GM18511 (cell line): ENCODE measurements around the gene FRMD8.

Source experiments
- ATAC-seq: cut with Tn5 transposase; IDR thresholded peaks from one replicate; pipeline ENCODE4 v1.9.1; 2021; ENCODE audit warnings: mild to moderate bottlenecking, moderate library complexity; ENCODE audit not compliant: unreplicated experiment

FRMD8 gene, protein sequence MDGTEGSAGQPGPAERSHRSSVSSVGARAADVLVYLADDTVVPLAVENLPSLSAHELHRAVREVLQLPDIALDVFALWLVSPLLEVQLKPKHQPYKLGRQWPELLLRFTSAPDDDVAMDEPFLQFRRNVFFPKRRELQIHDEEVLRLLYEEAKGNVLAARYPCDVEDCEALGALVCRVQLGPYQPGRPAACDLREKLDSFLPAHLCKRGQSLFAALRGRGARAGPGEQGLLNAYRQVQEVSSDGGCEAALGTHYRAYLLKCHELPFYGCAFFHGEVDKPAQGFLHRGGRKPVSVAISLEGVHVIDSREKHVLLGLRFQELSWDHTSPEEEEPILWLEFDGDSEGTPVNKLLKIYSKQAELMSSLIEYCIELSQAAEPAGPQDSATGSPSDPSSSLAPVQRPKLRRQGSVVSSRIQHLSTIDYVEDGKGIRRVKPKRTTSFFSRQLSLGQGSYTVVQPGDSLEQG

DNA sequence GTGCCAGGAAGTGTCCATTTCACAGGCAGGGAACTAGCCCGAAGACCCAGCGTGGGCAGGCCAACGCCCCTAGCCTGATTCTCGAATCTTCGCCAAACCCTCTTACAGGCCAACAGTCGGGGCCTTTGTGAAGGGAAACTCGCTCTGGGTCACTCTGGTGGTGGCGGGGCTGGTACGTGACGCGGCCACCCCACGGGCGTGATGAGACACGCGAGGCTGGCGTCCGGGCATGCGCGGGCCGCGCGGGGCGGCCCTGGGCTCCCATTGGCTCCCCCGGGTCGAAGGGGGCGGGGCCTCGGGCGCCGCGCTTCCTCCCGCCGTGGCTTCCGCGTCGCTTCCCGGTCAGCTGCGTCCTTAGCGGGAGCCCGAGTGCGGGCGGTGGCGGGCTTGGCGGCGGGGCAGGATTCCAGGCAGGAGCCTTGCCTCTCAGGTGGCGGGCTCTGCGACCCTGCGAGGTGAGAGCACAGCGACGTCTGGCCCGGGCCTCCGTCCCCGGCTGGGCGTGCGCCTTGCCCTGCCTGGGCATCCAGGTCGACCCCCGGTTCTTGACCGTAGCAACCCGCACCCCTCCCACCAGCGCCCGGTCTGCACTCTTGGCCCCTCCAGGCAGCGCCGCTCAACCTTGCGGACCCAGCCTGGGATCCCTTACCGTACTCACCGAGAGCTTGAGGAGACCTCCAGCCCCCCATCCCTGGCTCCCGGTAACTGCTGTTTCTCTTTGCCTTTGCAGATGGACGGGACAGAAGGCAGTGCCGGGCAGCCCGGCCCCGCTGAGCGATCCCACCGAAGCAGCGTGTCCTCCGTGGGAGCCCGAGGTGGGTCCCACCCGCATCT, at the start of gene FRMD8:
FRMD8 (plus strand) TSS at position 331 of the 834 bp plus-strand sequence; CDS start at position 731, 400 bp downstream.
- ATAC-seq: no peak

DNA sequence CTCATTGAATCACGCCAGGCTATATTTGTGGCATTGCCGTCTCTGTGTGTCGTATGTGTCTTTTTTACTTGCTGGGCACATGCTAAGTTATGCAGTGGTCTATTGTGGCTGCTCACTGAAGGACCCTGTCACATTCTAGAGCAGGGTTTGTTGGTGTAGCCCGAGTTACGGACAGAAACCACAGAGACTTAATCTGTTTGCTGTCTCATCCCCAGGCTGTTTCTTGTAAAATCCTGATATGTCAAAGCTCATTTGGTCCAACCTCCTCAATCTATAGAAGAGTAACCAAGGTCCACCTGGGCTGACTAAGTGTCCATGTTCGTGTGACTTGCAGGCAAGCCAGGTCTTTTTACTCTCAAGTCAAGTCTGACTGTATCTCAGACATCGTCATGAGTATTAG, 47.8 kb upstream of the FRMD8 start:
- ATAC-seq: no peak

DNA sequence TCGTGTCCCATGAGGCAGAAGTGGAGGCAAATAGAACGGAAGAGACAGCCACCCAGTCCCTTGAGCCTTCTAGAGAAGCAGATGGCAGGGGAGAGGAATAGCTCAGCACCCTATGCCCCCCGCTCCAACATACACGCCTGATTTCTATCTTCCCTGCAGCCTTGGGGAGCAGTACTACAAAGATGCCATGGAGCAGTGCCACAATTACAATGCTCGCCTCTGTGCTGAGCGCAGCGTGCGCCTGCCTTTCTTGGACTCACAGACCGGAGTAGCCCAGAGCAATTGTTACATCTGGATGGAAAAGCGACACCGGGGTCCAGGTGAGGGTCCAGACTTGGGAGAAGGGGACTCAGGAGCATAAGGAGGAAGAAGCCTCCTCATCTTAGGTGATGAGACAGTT, 46.2 kb upstream of the FRMD8 start:
- ATAC-seq: no peak

DNA sequence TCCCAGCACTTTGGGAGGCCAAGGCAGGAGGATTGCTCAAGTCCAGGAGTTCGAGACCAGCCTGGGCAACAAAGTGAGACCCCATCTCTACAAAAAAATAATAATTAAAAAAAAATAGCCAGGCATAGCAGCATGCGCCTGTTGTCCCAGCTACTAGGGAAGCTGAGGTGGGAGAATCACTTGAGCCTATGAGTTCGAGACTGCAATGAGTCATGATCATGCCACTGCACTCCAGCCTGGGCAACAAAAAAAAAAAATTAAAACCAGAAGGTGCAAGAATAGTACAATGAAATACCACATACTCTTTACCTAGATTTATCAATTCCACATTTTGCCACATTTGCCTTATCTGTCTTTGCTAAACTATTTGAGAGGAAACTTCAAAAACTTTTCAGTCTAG, 44.6 kb upstream of the FRMD8 start:
- ATAC-seq: no peak

DNA sequence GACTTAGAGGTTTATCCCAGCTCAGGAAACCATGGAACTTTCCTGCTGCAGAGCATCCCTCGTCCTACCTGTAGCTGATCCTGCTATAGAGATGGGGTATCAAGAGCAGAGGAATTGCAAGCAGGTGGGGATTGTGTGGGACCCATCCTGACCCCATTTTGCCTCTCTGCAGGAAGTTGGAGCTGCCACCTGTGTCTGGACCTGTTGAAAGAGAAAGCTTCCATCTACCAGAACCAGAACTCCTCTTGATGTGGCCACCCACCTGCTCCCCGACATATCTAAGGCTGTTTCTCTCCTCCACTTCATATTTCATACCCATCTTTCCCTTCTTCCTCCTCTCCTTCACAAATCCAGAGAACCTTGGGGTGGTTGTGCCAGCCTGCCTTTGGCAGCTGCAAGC, 34.9 kb upstream of the FRMD8 start:
- no peak for ATAC-seq

DNA sequence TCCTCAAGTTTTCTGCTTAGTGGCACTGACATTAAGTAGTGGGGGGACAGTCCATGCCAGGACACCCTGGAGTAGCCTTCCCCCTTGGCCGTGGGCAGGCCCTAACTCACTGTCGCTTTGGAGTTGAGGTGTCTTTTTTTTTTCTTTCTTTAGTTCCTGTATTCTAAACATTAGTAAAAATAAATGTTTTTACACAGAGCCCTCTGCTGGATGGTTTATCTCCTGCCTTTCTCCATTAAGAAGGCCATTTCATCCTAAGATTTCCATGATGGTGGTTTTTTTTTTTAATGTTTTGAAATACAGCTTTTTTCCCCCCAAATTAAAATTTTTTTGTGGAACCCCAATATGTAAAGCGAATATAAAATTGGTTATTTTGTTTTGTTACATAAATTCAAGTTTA, 33.7 kb upstream of the FRMD8 start:
- ATAC-seq: no peak

DNA sequence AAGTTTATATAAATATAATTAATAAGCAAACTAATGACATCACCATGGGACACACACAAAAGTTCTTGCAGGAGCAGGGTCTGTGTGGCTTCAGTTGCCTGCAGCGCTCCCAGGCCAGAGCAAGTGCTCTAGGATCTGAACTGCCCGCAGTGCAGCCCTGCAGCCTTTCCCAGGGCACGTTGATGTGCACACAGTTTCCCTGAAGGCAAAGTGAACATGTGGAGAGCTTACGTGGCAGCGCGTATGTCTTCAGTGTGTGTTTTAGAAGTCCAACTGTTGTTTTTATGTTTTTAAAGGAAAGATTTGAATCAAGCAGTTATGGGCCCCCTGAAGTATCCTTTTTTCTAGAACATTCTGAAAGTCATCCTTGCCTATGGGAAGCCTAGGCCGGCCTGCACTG, 33.1 kb upstream of the FRMD8 start:
- ATAC-seq: no peak

DNA sequence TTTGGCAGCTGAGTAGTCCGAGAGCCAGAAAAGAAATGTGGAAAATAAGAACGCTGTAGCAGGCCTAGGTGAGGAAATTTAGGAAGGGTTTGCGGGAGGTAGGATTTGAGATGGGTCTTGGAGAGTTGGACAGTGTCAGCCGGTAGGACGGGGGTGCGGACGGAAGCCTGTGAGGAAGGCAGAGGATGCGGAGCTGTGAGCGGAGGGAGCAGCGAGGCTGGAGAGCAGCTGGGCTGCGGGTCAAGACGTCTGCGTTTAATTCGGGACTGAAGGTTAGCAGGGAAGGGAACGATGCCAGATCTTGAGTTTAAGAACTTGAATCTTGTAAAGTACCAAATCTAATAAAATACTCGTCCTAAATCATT, 32.6 kb upstream of the FRMD8 start:
- no peak for ATAC-seq

DNA sequence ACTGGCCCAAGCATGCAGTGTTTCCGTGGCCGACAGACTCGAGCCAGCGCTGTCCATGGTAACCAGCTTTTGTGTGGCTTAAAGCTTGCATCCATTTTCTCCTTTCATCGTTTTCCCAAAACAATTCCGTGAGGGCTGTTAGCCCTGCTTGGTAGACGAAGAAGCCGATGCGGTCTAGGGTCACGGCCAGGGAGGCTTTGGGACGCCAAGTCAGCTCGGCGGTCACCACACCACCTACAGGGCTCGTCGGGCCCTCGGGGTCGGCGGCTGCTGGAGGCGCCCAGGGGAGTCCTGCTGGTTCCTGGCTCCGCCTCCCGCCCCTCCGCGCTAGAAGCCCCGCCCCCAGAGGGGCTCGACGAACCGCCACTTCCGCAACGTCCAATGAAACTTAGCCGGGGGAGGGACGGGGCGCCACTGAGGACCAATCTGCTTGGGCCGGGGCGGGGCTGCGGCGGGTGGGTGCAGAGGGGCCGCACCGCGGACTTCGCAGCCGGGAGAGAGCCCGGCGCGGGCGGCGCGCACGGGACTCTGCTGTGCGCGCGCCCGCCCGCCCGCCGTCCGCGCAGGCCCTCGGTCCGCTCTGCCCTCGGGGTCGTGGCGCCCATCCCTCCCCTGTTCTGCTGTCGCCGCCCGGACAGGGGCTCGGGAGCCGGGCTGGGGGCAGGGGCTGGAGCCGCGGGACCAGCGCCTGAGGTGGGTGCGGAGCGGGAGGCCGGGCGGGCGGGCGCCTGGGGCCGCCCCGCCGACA, 32.0 kb upstream of the FRMD8 start, which contains the start of gene TIGD3:
TIGD3 (plus strand) TSS at position 487 of the 748 bp plus-strand sequence. CDS start 1,058 bp downstream, outside the sequence.
- peak; percentile 88 for ATAC-seq

DNA sequence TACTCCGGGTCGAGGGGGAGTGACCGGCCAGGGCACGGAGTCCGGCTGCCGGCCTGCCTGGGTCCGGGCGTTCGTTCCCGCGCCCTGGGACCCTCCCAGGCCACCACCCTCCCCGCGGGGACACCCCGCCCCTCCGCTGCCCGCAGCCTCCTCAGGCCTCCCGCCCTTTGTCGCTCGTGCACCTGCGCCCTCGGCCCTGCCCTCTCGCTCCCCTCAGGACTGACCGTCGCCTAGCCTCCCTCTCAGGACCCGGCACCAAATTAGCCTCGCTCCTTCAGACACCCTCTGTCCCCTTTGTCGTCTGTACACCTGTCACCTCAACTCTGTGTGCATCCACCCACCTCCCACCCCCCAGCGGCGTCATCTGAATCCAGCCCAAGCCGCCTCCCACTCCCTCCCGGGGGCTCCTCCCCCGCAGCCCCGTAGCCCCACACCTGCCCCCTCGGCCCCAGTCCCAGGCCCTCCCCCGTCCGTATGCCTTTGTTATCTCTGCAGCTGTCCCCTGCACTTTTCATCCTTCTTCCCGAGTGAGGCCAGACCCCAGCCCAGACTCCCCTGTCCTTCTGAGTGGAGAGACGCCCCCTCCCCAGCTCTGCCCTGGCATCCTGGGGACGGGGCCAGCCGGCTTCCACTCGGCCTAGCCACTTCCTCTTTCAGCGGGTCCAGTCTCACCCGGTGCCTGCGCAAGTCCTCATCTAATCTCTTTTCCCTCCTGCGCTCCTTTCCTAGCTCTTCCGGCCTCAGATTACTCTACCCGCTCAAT, 31.2 kb upstream of the FRMD8 start:
- peak; percentile 38 for ATAC-seq

DNA sequence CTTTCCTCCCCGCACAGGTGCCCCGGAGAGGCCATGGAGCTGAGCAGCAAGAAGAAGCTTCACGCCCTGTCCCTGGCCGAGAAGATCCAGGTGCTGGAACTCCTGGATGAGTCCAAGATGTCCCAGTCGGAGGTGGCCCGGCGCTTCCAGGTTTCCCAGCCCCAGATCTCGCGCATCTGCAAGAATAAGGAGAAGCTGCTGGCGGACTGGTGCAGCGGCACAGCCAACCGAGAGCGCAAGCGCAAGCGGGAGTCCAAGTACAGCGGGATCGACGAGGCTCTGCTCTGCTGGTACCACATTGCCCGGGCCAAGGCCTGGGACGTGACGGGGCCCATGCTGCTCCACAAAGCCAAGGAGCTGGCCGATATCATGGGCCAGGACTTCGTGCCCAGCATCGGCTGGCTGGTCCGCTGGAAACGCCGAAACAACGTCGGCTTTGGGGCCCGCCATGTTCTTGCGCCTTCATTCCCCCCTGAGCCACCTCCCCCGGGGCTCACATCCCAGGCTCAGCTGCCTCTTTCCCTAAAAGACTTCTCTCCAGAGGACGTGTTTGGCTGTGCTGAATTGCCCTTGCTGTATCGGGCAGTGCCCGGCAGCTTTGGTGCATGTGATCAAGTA, 30.6 kb upstream of the FRMD8 start:
- ATAC-seq: no peak

DNA sequence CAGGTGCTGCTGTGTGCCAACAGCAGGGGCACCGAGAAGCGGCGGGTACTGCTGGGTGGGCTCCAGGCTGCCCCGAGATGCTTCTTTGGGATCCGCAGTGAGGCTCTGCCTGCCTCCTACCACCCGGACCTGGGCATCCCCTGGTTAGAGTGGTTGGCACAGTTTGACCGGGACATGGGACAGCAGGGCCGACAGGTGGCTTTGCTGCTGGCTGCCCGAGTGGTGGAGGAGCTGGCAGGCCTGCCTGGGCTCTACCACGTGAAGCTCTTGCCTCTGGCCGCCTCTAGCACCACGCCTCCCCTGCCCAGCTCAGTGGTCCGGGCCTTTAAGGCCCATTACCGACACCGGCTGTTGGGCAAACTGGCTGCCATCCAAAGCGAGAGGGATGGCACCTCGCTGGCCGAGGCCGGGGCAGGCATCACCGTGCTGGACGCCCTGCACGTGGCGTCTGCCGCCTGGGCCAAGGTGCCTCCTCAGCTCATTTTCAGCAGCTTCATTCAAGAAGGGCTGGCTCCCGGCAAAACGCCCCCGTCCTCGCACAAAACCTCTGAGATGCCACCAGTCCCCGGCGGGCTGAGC, 30.0 kb upstream of the FRMD8 start:
- no peak for ATAC-seq

DNA sequence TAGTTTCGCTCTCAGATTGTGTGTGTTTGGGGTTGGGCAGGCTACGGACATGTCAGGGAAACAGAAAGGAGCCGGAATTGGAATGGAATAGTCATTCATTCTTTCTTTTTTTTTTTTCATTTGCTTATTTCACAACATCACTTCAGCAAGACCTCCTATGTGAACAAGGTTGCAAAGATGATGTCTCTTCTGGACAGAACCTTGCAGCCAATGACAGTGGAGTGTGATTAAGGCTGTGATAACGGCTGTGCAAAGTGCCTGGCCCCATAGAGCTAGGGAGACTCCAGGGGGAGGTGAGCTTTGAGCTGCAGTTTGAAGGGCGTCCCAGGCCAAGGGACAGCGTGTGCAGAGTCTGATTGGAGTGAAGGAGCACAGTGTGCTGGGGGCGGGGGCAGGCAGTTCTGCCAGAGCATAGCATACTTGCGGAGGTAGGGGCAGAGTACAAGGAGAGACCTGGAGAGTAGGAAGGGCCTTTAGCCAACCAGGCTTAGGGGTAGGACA, 28.5 kb upstream of the FRMD8 start:
- ATAC-seq: no peak

DNA sequence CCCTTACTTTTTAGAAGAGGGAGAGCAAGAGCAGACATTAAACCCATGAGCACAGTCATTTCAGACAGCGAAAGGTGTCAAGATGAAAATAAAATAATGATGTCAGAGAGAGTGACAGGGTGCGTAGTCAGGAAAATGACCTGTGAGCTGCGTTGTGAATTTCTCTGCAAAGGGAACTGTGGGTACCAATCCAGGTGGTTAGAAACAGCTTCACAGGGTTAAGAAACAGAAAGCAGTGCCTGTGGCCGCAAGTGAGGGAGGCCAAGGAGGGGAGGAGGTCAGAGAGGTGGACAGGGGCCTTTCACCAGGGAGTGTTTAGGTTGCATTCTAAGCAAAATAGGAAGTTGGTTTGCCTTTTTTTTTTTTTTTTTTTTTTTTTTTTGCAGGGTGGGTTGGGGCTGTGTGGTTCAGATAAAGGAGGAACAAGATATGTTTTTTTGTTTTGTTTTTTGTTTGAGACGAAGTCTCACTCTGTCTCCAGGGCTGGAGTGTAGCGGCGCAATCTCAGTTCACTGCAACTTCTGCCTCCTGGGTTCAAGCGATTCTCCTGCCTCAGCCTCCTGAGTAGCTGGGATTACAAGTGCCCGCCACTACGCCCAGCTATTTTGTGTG, 24.0 kb upstream of the FRMD8 start:
- ATAC-seq: peak; percentile 55

DNA sequence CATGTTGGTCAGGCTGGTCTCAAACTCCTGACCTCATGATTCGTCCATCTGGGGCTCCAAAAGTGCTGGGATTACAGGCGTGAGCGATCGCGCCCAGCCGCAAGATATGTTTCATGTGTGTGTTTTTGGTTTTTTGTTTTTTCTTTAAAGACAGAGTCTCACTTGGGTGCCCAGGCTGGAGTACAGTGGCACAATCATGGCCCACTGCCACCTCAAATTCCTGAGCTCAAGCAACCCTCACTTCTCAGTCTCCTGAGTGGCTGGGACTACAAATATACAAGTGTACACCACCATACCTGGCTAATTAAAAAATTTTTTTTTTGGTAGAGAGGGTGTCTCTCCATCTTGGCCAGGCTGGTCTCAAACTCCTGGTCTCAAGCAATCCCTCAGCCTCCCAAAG, 23.5 kb upstream of the FRMD8 start:
- no peak for ATAC-seq

DNA sequence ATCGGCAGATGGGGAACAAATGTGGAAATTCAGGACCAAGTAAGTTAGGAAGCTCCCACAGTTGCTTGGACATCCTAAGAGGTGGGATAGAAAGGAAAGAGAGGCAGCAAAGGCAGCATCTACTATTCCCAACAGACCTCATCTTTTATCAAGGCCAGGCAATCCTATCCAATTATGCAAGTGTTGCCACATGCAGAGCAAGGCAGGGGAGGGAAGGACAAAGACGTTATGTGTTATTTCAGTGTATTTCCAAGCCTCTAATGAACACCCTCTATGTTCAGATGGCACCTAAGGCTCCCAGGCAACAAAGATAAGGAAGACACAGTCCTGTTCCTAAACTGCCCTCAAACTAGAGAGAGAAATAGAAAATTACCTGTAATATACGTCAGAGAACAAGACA, 22.7 kb upstream of the FRMD8 start:
- ATAC-seq: no peak

DNA sequence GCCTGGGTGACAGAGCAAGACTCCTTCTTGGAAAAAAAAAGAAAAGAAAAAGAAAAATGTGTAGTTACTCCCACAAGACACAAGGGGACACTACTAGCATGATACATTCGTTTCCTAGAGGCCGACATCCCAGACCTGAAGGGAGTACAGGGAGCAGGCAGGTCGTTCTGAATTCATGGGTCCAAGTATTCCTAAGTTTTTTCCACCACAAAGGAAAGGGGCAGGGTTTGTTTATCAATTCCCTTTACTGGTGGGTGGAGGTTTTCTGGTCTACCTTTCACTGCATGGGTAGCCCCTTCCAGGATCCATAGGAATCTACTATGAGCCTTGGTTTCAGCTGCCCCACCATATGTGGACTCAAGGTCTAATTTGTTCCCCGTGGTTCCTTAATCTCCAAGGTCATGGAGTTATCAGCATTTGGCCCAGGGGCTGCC, 20.1 kb upstream of the FRMD8 start:
- ATAC-seq: no peak

DNA sequence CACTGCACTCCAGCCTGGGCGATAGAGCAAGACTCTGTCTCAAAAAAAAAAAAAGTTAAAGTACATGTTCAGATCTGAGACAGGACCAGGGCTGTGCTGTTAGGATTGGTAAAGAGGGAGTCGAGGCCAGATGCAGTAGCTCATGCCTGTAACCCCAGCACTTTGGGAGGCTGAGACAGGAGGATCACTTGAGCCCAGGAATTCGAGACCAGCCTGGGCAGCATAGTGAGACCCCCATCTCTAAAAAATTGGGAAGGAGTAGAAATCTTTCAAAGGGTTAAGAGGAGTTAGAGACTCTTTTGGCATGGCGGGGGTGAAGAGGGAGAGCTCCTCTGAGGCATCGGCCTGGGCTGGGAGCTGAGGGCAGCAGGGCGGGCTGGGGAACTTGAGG, 15.8 kb upstream of the FRMD8 start:
- ATAC-seq: no peak
